ENCODE measurements around the gene SRPK2.

GRCh38 chr7:105319578-105319977 lies 69.1 kb downstream of the SRPK2 start:
- TF ChIP-seq, protein P1, sequence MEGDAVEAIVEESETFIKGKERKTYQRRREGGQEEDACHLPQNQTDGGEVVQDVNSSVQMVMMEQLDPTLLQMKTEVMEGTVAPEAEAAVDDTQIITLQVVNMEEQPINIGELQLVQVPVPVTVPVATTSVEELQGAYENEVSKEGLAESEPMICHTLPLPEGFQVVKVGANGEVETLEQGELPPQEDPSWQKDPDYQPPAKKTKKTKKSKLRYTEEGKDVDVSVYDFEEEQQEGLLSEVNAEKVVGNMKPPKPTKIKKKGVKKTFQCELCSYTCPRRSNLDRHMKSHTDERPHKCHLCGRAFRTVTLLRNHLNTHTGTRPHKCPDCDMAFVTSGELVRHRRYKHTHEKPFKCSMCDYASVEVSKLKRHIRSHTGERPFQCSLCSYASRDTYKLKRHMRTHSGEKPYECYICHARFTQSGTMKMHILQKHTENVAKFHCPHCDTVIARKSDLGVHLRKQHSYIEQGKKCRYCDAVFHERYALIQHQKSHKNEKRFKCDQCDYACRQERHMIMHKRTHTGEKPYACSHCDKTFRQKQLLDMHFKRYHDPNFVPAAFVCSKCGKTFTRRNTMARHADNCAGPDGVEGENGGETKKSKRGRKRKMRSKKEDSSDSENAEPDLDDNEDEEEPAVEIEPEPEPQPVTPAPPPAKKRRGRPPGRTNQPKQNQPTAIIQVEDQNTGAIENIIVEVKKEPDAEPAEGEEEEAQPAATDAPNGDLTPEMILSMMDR (IDR thresholded peaks at IDR 0.05), result no peak
- TF ChIP-seq, protein P2, sequence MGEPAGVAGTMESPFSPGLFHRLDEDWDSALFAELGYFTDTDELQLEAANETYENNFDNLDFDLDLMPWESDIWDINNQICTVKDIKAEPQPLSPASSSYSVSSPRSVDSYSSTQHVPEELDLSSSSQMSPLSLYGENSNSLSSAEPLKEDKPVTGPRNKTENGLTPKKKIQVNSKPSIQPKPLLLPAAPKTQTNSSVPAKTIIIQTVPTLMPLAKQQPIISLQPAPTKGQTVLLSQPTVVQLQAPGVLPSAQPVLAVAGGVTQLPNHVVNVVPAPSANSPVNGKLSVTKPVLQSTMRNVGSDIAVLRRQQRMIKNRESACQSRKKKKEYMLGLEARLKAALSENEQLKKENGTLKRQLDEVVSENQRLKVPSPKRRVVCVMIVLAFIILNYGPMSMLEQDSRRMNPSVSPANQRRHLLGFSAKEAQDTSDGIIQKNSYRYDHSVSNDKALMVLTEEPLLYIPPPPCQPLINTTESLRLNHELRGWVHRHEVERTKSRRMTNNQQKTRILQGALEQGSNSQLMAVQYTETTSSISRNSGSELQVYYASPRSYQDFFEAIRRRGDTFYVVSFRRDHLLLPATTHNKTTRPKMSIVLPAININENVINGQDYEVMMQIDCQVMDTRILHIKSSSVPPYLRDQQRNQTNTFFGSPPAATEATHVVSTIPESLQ (CRISPR knock-in tag; IDR thresholded peaks at IDR 0.05), result no peak
- TF ChIP-seq ZNF416 (CRISPR knock-in tag; IDR thresholded peaks at IDR 0.05) (no peak), TP53 (CRISPR knock-in tag; IDR thresholded peaks at IDR 0.05) (no peak)
